ENCODE results near the gene TRIM71. TPM values are rescaled to one million over a fixed set of nuclear protein-coding genes. Genes with fewer than 3 reads are reported as not detected.

The TRIM71 gene
- polyA plus RNA-seq, 1 donor from 2014 or later: 4.0 TPM

DNA sequence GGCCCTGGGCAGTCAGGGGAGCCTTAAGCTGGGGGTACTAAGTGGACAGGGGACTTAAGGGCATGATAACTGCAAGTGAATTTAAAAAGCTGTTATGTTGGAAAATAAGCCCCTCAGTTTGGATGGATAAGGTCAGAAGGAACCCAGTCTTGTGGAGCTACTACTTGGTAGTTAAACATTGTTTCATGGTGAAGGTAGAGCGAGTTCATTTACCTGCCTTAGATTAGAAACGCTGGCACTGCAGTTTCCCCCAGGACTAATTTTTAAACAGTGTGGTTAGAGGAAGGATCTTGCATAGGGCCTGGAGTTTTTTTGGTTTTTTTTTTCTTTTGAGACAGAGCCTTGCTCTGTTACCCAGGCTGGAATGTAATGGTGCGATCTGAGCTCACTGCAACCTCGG is 31.2 kb downstream of the TRIM71 start:
- H3F3A ChIP-seq (ENCODE audit: insufficient read depth, low read length, poor library complexity, severe bottlenecking): no peaks in the 10 kb centered on the region
- no peak overlapping the region for H3K4me3 ChIP-seq (ENCODE audit: low read length)
- no peaks in the 10 kb centered on the region for H3K27me3 ChIP-seq (ENCODE audit: insufficient read depth, low read depth, low read length)
- no peak for TF ChIP-seq POLR2AphosphoS5 (IDR thresholded peaks at IDR 0.05)
- TF ChIP-seq SMC3 (conservative IDR thresholded peaks at IDR 0.05; ENCODE audit: poor library complexity): no peak
- TF ChIP-seq, protein P1, sequence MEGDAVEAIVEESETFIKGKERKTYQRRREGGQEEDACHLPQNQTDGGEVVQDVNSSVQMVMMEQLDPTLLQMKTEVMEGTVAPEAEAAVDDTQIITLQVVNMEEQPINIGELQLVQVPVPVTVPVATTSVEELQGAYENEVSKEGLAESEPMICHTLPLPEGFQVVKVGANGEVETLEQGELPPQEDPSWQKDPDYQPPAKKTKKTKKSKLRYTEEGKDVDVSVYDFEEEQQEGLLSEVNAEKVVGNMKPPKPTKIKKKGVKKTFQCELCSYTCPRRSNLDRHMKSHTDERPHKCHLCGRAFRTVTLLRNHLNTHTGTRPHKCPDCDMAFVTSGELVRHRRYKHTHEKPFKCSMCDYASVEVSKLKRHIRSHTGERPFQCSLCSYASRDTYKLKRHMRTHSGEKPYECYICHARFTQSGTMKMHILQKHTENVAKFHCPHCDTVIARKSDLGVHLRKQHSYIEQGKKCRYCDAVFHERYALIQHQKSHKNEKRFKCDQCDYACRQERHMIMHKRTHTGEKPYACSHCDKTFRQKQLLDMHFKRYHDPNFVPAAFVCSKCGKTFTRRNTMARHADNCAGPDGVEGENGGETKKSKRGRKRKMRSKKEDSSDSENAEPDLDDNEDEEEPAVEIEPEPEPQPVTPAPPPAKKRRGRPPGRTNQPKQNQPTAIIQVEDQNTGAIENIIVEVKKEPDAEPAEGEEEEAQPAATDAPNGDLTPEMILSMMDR (IDR thresholded peaks at IDR 0.05; ENCODE audit: poor library complexity, severe bottlenecking): no peak
- no peak for TF ChIP-seq EP300 (conservative IDR thresholded peaks at IDR 0.05; ENCODE audit: poor library complexity, severe bottlenecking)
- no peak for TF ChIP-seq RAD21 (conservative IDR thresholded peaks at IDR 0.05)
- no peak for TF ChIP-seq EZH2 (IDR thresholded peaks at IDR 0.05; ENCODE audit: borderline replicate concordance, insufficient read depth, low read length, poor library complexity, severe bottlenecking)
- no peak for TF ChIP-seq MXI1 (conservative IDR thresholded peaks at IDR 0.05; ENCODE audit: poor library complexity, severe bottlenecking)
- no peak for TF ChIP-seq TAF1 (IDR thresholded peaks at IDR 0.05; ENCODE audit: low read depth)
- TF ChIP-seq, protein P2, sequence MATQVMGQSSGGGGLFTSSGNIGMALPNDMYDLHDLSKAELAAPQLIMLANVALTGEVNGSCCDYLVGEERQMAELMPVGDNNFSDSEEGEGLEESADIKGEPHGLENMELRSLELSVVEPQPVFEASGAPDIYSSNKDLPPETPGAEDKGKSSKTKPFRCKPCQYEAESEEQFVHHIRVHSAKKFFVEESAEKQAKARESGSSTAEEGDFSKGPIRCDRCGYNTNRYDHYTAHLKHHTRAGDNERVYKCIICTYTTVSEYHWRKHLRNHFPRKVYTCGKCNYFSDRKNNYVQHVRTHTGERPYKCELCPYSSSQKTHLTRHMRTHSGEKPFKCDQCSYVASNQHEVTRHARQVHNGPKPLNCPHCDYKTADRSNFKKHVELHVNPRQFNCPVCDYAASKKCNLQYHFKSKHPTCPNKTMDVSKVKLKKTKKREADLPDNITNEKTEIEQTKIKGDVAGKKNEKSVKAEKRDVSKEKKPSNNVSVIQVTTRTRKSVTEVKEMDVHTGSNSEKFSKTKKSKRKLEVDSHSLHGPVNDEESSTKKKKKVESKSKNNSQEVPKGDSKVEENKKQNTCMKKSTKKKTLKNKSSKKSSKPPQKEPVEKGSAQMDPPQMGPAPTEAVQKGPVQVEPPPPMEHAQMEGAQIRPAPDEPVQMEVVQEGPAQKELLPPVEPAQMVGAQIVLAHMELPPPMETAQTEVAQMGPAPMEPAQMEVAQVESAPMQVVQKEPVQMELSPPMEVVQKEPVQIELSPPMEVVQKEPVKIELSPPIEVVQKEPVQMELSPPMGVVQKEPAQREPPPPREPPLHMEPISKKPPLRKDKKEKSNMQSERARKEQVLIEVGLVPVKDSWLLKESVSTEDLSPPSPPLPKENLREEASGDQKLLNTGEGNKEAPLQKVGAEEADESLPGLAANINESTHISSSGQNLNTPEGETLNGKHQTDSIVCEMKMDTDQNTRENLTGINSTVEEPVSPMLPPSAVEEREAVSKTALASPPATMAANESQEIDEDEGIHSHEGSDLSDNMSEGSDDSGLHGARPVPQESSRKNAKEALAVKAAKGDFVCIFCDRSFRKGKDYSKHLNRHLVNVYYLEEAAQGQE (IDR thresholded peaks at IDR 0.05; ENCODE audit: borderline replicate concordance): no peak
- H3K9me3 ChIP-seq (ENCODE audit: low read length): no peaks in the 10 kb centered on the region
- H3K9me2 ChIP-seq (ENCODE audit: insufficient read depth, low read length): no peaks in the 10 kb centered on the region
- H3K27ac ChIP-seq (ENCODE audit: low read length): no peak overlapping the region
- peaks cover 36% of the 10 kb centered on the region for H3K79me2 ChIP-seq (replicated peaks; ENCODE audit: insufficient read depth, low read length)
- no peaks in the 10 kb centered on the region for H3K36me3 ChIP-seq (ENCODE audit: insufficient read depth, low read length)
- H3K4me2 ChIP-seq (ENCODE audit: low read length): no peak overlapping the region
- no peak overlapping the region for H3K9ac ChIP-seq (ENCODE audit: low read length)
- H4K20me1 ChIP-seq (ENCODE audit: insufficient read depth): no peaks in the 10 kb centered on the region
- H2AFZ ChIP-seq (ENCODE audit: low read depth, low read length): no peak overlapping the region

DNA sequence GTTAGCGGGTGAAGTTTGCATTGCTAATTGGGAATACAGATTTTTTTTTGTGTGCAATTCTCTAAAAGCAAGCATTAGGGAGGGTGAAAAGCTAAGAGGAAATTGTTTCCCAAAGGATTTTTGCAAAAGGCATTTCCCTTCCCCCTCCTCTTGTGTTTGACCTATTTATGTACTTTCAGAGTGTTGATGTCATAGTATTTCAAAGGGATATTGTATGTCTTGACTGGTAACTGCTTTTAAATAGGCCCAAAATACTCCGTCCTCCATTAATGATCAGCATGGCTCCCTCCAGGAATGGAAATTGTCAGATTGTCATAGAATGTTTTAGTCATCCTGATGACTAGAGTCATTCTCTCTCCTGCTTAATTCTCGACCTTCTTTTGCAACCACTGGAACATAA is 32.4 kb downstream of the TRIM71 start:
- Histone ChIP-seq H3K27me3 (ENCODE audit: insufficient read depth, low read depth, low read length) (no peaks in the 10 kb centered on the region), H3K79me2 (replicated peaks; ENCODE audit: insufficient read depth, low read length) (peaks cover 31% of the 10 kb centered on the region), H3K9ac (ENCODE audit: low read length) (no peak overlapping the region), H3K4me2 (ENCODE audit: low read length) (no peak overlapping the region), H3K9me3 (ENCODE audit: low read length) (no peaks in the 10 kb centered on the region), H3K9me2 (ENCODE audit: insufficient read depth, low read length) (no peaks in the 10 kb centered on the region), H3K27ac (ENCODE audit: low read length) (no peak overlapping the region), H3K36me3 (ENCODE audit: insufficient read depth, low read length) (no peaks in the 10 kb centered on the region), H2AFZ (ENCODE audit: low read depth, low read length) (no peak overlapping the region), H3F3A (ENCODE audit: insufficient read depth, low read length, poor library complexity, severe bottlenecking) (no peaks in the 10 kb centered on the region), H4K20me1 (ENCODE audit: insufficient read depth) (no peaks in the 10 kb centered on the region), H3K4me3 (ENCODE audit: low read length) (peak overlapping the region; percentile 10)
- TF ChIP-seq SMC3 (conservative IDR thresholded peaks at IDR 0.05; ENCODE audit: poor library complexity) (no peak), TAF1 (IDR thresholded peaks at IDR 0.05; ENCODE audit: low read depth) (no peak), POLR2AphosphoS5 (IDR thresholded peaks at IDR 0.05) (no peak), EZH2 (IDR thresholded peaks at IDR 0.05; ENCODE audit: borderline replicate concordance, insufficient read depth, low read length, poor library complexity, severe bottlenecking) (no peak), RAD21 (conservative IDR thresholded peaks at IDR 0.05) (no peak)
- TF ChIP-seq, protein P2 (IDR thresholded peaks at IDR 0.05; ENCODE audit: borderline replicate concordance): no peak
- TF ChIP-seq, protein P1 (IDR thresholded peaks at IDR 0.05; ENCODE audit: poor library complexity, severe bottlenecking): no peak
